ENCODE data around the gene HYI.

Gene HYI

DNA sequence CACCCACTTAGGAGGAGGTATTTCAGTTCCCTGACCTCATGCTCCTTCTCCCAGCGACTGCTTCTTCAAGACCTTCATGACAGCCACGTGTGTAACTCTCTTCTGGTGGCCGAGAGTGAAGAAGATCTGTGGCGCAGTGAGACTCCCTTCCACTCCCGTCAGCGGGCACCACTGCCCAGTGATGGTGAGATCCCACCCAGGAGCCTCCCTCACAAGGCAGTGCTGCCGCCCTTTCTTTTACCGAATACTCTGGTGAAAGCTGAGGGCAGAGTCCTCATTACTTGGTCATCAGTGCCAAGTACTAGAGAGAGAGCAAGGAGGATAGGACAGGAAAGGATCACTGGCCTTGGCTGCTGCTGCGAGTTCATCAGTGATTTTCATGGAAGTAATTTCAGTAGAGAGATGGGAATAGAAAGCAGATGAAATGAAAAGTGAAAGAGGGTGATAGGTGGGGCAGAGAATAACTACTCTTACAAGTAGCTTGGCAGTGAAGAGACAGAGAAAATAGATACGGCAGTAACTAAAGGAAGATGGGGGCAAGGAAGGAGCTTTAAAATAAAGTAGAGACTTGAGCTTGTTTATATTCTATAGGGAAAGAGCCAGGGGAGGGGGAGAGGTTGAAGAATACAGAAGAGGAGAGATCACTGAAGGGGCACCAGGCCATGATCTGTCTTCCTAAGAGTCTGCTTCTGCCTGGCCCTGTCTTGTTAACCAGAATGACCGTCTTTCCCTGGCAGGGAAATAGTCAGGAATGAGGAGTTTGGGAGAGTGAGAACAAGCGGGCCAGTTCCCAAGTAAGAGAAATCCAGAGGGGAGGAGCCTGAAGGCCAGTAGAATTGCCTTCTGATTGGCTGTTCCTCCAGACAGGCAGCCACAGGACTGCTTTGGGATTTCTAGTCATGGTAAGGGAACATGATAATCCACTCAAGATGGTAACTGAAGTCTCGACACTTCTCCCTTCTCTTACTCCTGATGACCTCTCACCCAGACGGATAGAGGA, 18.3 kb downstream of the HYI start:
- H3K9me3 Mint-ChIP-seq = no peaks in the 10 kb centered on the region
- intact Hi-C loops (cut with micrococcal nuclease) = no loop called here
- no peak overlapping the region for H3K27ac Mint-ChIP-seq
- H3K4me3 Mint-ChIP-seq = no peak overlapping the region
- H3K4me1 Mint-ChIP-seq (ENCODE audit: low read depth) = no peaks in the 10 kb centered on the region
- H3K27me3 Mint-ChIP-seq = no peaks in the 10 kb centered on the region
- peaks cover 38% of the 10 kb centered on the region for H3K36me3 Mint-ChIP-seq (ENCODE audit: low read depth)

DNA sequence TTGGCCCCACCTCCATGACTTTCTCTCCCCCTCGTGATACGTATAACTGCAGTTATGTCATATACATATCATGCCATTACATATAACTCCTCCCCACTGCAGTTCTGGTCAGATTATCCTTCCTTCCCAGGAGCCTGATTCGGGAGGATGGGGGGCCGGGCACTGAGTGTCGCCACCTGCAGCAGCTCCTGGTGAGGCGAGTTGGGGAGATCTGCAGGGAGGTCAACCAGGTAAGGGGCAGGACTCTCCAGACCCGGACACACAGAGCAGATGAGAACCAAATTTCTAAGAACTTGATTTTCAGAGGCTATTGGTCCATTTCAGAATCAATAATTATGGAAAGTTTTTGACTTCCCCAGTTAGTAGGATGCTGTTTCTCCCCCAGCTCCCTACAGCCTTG, 19.5 kb downstream of the HYI start:
- intact Hi-C loops (cut with micrococcal nuclease) = no loop called here
- H3K9me3 Mint-ChIP-seq = no peaks in the 10 kb centered on the region
- no peaks in the 10 kb centered on the region for H3K27me3 Mint-ChIP-seq
- H3K36me3 Mint-ChIP-seq (ENCODE audit: low read depth) = peaks cover 26% of the 10 kb centered on the region
- no peak overlapping the region for H3K27ac Mint-ChIP-seq
- H3K4me1 Mint-ChIP-seq (ENCODE audit: low read depth) = no peaks in the 10 kb centered on the region
- H3K4me3 Mint-ChIP-seq = no peak overlapping the region

DNA sequence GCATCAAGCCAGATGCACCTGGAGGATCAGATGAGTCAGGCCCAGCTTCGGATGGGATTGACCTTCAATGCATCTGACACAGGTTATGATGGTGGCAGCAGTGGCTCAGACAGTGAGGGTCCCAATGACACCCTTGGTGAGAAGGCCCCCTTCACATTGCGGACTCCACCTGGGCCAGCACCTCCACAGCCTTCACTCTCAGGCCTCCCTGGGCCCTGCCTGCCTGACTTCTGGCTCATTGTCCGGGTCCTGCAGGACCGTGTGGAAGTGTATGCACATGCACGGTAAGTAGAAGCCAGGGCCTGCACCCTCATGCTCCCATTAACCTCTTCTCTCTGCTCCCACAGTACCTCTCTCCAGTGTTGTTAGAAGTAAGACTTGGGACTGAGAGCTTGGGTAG, 20.8 kb downstream of the HYI start:
- H3K9me3 Mint-ChIP-seq = no peaks in the 10 kb centered on the region
- intact Hi-C loops (cut with micrococcal nuclease) = no loop called here
- no peak overlapping the region for H3K4me3 Mint-ChIP-seq
- no peaks in the 10 kb centered on the region for H3K4me1 Mint-ChIP-seq (ENCODE audit: low read depth)
- no peak overlapping the region for H3K27ac Mint-ChIP-seq
- H3K27me3 Mint-ChIP-seq = no peaks in the 10 kb centered on the region
- peaks cover 13% of the 10 kb centered on the region for H3K36me3 Mint-ChIP-seq (ENCODE audit: low read depth)

DNA sequence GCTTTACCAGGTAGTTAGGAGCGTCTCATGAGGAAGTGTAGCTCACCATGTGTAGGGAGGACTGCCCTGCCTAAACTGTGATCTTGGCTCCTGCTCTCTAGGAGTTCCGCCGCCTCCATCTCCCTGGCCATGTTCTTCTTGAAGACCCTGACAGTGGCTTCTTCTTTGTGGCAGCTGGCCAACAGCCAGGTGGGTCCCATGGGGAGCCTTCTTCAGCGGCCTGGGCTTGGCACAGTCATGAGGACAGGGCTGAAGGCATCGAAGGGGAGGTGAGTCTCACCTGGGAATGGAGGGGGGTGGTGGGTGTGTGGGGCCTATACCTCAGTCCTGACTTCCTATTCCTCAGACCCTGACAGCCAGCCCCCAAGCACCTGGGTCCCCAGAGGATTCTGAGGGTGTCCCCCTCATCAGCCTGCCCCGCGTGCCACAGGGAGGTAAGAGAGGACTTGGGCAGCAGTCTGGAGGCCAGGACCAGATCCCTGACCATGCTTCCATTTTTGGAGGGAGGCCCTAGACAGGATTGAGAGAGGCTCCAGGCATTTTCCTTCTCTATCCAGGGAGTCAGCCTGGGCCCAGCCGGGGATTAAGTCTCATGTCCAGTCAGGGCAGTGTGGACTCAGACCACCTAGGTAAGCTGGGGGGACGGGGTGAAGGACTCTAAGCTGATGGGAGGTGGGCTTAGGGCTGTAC, 21.4 kb downstream of the HYI start:
- Mint-ChIP-seq H3K27me3 (no peaks in the 10 kb centered on the region), H3K4me1 (ENCODE audit: low read depth) (no peaks in the 10 kb centered on the region), H3K9me3 (no peaks in the 10 kb centered on the region), H3K4me3 (no peak overlapping the region), H3K36me3 (ENCODE audit: low read depth) (peaks cover 7% of the 10 kb centered on the region), H3K27ac (no peak overlapping the region)
- intact Hi-C loops (cut with micrococcal nuclease) = no loop called here

DNA sequence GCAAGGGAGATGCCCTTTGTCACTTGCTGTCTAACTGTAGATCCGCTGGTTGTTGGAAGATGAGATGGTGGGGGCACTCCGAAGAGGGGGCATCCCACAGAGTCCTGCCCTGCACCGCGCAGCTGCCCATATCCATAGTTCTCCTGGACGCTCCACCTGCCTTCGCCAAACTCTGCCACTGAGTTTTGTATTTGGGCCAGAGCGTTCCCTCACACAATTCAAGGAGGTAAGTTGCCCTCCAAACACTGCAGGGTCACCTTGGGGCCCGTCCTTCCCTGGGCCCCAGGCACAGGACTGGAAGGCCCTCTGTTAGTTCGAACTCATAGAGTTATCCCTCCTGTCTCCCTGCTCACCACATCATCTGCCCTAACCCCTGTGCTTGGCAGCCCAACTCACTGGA, 22.1 kb downstream of the HYI start:
- H3K27me3 Mint-ChIP-seq = no peaks in the 10 kb centered on the region
- no peak overlapping the region for H3K4me3 Mint-ChIP-seq
- H3K27ac Mint-ChIP-seq = no peak overlapping the region
- intact Hi-C loops (cut with micrococcal nuclease) = no loop called here
- H3K4me1 Mint-ChIP-seq (ENCODE audit: low read depth) = no peaks in the 10 kb centered on the region
- peaks cover under 1% of the 10 kb centered on the region for H3K36me3 Mint-ChIP-seq (ENCODE audit: low read depth)
- H3K9me3 Mint-ChIP-seq = no peaks in the 10 kb centered on the region

DNA sequence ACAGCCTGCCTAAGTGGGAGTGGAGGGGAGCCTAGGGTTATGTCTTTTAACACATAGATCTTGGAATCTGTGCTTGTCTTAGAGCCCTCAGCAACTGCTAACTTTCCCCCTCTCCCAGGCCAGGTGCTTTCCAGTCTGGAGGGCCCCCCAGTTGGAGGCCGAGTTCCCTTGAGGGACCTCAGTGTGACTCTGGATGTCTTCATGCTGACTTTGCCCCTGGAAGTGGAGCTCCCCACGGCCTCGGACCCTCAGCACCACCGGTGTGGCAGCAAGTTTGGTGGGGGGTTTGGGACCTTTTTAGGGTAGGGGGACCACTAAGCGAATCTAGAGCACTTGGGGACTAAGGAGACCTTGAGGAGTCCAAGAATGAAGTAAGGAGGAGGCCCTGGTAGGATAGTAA, 22.9 kb downstream of the HYI start:
- Mint-ChIP-seq H3K27me3 (no peaks in the 10 kb centered on the region), H3K4me1 (ENCODE audit: low read depth) (no peaks in the 10 kb centered on the region), H3K27ac (no peak overlapping the region), H3K4me3 (no peak overlapping the region), H3K9me3 (no peaks in the 10 kb centered on the region), H3K36me3 (ENCODE audit: low read depth) (no peaks in the 10 kb centered on the region)
- intact Hi-C loops (cut with micrococcal nuclease) = no loop called here

DNA sequence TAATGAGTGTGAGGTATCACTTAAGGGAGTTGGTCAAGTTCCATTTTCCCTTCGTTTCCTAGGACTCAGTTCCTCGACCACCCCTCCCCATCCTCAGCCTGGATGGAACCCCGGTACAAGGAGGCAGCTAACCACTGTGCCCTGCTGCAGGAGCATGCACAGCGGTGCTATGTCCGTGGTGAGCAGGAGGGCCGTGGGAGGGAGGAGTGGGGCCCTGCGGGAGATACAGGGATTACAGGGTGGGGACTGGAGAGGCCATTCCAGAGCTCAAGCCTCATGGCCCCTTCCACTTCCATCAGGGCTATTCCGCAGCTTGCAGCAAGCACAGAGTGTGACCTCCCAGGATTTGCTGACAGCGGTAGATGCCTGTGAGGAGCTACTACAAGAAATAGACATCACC, 25.8 kb downstream of the HYI start:
- no peaks in the 10 kb centered on the region for H3K9me3 Mint-ChIP-seq
- no peak overlapping the region for H3K27ac Mint-ChIP-seq
- H3K4me1 Mint-ChIP-seq (ENCODE audit: low read depth) = no peaks in the 10 kb centered on the region
- intact Hi-C loops (cut with micrococcal nuclease) = no loop called here
- no peaks in the 10 kb centered on the region for H3K27me3 Mint-ChIP-seq
- no peak overlapping the region for H3K4me3 Mint-ChIP-seq
- no peaks in the 10 kb centered on the region for H3K36me3 Mint-ChIP-seq (ENCODE audit: low read depth)

DNA sequence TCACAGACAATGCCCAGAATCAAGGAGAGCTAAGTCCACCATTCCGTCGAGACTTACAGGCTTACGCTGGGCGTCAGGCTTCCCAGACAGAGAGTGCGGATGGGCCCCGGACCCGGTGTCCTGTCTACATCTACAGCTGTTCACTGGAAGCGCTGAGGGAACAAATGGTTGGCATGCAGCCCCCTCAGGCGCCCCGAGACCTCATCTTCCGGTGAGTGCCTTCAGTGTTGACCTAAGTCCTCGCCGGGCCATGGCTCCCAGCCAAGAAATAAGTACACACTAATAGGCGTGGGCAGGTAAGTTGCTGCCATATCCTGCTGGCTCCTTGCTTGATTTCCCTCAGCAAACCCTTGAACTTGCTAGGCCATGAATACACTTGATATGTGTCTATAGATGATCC, 26.2 kb downstream of the HYI start:
- Mint-ChIP-seq H3K4me3 (no peak overlapping the region), H3K36me3 (ENCODE audit: low read depth) (no peaks in the 10 kb centered on the region)

DNA sequence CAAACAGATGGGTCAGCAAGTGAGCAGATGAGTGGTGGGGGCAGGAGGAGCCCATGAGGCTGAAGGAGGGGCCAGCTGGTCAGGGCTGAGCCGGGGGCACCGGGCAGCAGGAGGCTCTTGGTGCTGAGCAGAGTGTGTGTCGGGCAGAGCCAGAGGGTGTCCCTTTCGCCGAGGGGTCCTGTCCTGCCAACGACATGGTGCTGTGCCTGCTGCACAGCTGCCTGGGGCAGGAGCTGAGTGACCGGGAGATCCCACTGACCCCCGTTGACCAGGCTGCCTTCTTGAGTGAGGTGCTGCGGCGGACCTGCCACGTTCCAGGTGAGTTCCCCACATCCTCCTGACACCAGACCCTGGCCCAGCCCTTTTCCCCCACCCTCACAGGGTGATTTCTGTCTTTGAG, 27.5 kb downstream of the HYI start:
- Mint-ChIP-seq H3K4me1 (ENCODE audit: low read depth) (no peaks in the 10 kb centered on the region), H3K27me3 (no peaks in the 10 kb centered on the region), H3K9me3 (no peaks in the 10 kb centered on the region), H3K36me3 (ENCODE audit: low read depth) (no peaks in the 10 kb centered on the region), H3K4me3 (no peak overlapping the region), H3K27ac (no peak overlapping the region)
- intact Hi-C loops (cut with micrococcal nuclease) = no loop called here

More for the DNA sequence above, 26.2 kb downstream of the HYI start:
- no peak overlapping the region for H3K27ac Mint-ChIP-seq
- no peaks in the 10 kb centered on the region for H3K4me1 Mint-ChIP-seq (ENCODE audit: low read depth)
- no peaks in the 10 kb centered on the region for H3K27me3 Mint-ChIP-seq
- no peaks in the 10 kb centered on the region for H3K9me3 Mint-ChIP-seq
- intact Hi-C loops (cut with micrococcal nuclease) = no loop called here

DNA sequence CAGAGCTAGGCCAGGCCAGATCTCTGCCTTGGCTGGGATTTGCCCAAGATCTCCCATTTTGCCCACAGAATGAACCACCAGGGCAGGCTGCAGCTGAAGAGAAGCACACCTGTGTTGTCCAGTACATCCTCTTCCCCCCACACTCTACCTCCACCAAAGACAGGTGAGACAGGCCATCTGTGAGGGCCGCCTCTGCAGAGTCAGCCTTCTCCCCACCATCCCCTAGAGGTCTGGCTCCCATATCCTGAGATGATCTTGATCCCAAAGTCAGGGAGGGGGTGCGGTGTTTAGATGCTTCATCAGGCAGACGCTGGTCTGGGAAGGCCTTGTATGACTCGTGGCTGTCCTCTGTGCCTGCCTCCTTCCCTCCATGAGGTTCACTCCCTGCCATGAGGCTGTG, 28.7 kb downstream of the HYI start:
- Mint-ChIP-seq H3K27me3 (no peaks in the 10 kb centered on the region), H3K36me3 (ENCODE audit: low read depth) (no peaks in the 10 kb centered on the region), H3K9me3 (no peaks in the 10 kb centered on the region), H3K4me3 (no peak overlapping the region), H3K4me1 (ENCODE audit: low read depth) (no peaks in the 10 kb centered on the region), H3K27ac (no peak overlapping the region)
- intact Hi-C loops (cut with micrococcal nuclease) = no loop called here

DNA sequence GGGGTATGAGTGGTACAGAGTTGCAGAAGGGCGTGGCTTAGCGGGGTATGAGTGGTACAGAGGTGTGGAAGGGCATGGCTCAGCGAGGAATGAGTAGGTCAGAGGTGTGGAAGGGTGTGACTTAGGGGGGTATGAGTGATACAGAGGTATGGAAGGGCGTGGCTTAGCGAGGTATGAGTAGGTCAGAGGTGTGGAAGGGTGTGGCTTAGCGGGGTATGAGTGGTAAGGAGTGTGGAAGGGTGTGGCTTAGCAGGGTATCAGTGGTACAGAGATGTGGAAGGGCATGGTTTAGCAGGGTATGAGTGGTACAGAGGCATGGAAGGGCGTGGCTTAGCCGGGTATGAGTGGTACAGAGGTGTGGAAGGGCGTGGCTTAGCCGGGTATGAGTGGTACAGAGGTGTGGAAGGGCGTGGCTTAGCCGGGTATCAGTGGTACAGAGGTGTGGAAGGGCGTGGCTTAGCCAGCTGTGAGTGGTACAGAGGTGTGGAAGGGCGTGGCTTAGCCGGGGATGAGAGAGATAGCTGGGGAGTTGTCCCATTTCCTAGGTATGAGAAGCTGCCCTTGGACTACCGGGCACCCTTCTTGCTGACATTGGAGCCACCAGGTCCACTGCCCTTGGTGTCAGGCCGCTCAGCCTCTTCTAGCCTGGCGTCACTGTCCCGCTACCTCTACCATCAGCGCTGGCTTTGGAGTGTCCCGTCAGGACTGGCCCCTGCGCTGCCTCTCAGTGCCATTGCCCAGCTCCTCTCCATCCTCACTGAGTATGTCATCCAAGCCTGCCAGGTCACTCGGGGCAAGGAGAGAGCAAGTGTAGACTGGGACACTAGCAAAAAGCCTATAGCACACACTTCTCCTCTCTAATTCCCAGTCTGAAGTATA, 29.8 kb downstream of the HYI start:
- Mint-ChIP-seq H3K27ac (no peak overlapping the region), H3K9me3 (no peaks in the 10 kb centered on the region), H3K4me1 (ENCODE audit: low read depth) (no peaks in the 10 kb centered on the region), H3K27me3 (no peaks in the 10 kb centered on the region), H3K4me3 (no peak overlapping the region), H3K36me3 (ENCODE audit: low read depth) (no peaks in the 10 kb centered on the region)
- intact Hi-C loops (cut with micrococcal nuclease) = no loop called here

DNA sequence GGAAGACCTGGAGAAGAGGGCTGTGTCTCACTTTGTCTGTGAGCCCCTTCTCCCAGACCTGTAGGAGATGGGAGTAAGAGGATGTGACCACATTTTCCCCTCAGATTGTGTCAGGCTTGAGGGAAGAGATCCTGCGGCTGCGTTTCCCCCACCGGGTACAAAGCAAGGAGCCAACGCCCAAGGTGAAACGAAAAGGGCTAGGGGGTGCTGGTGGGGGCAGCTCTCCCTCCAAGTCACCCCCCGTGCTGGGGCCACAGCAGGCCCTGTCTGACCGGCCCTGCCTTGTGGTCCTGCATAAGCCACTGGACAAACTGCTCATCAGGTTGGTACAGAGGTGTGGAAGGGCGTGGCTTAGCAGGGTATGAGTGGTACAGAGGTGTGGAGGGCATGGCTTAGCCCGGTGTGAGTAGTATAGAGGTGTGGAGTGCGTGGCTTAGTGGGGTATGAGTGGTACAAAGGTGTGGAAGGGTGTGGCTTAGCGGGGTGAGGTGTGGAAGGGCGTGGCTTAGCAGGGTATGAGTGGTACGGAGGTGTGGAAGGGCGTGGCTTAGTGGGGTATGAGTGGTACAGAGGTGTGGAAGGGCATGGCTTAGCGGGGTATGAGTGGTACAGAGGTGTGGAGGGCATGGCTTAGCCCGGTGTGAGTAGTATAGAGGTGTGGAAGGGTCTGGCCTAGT, 30.6 kb downstream of the HYI start:
- no peaks in the 10 kb centered on the region for H3K4me1 Mint-ChIP-seq (ENCODE audit: low read depth)
- no peaks in the 10 kb centered on the region for H3K9me3 Mint-ChIP-seq
- H3K27ac Mint-ChIP-seq = no peak overlapping the region
- no peak overlapping the region for H3K4me3 Mint-ChIP-seq
- H3K36me3 Mint-ChIP-seq (ENCODE audit: low read depth) = no peaks in the 10 kb centered on the region
- H3K27me3 Mint-ChIP-seq = no peaks in the 10 kb centered on the region
- intact Hi-C loops (cut with micrococcal nuclease) = no loop called here

DNA sequence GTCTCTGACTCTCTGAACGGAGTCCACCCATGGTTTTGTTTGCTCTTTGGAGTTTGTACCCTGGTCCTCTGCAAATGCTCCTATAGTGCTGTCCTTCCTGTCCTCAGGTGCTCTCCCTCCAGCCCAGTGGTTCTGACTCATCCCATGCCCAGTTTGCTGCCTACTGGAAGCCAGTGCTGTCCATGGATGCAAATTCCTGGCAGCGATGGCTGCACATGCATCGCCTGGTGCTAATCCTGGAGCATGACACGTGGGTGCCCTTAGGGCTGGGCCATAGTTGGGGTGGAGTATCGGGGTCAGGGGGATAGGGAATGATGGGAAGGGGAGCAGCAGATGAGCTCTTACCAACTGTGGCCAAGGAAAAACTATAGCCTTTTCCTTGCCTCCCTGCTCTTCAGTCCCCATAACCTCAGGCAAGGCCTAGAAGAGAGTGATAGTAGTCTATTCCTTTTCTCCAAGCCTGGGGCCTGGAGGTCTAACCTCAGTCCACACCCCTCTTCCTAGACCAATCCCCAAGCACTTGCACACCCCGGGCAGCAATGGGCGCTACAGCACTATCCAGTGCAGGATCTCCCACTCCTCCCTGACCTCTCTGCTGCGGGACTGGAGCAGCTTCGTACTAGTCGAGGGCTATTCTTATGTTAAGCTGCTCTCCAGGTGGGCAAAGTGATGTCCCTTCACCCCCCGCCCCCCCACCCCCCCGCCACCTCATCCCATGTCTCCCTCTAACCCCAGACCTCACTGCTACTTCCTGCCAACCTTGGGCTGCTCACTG, 31.6 kb downstream of the HYI start:
- H3K9me3 Mint-ChIP-seq = no peaks in the 10 kb centered on the region
- H3K4me1 Mint-ChIP-seq (ENCODE audit: low read depth) = no peaks in the 10 kb centered on the region
- H3K36me3 Mint-ChIP-seq (ENCODE audit: low read depth) = no peaks in the 10 kb centered on the region
- H3K4me3 Mint-ChIP-seq = no peak overlapping the region
- H3K27ac Mint-ChIP-seq = no peak overlapping the region
- no peaks in the 10 kb centered on the region for H3K27me3 Mint-ChIP-seq
- intact Hi-C loops (cut with micrococcal nuclease) = no loop called here
